Activated naive CD4-positive, alpha-beta T cell treated with anti-CD3 and anti-CD28 coated beads for 36 hours (primary cell): Measurements from ENCODE around the gene PTGS1. TPM values are rescaled to one million over a fixed set of nuclear protein-coding genes. Genes with fewer than 3 reads are reported as not detected.

Experiments
- CTCF ChIA-PET: fragments of 350-600 bp; sonication (Branson Sonifier 250); formaldehyde crosslinking; loops from one replicate; lab custom pipeline; 2021; ENCODE audit warnings: antibody characterized with exemption; lab: Charles Lee
- DNase-seq: peaks from one replicate; pipeline ENCODE4 v3.0.0-alpha.2; 2020
- H3K27ac Mint-ChIP-seq: one replicate; pipeline ENCODE4 v1.8.0; 2021; ENCODE audit warnings: mild to moderate bottlenecking, mixed read lengths
- H3K27me3 Mint-ChIP-seq: one replicate; pipeline ENCODE4 v1.8.0; 2021; ENCODE audit warnings: low read depth, mixed read lengths
- H3K36me3 Mint-ChIP-seq: one replicate; pipeline ENCODE4 v1.8.0; 2021; ENCODE audit warnings: low read depth, mixed read lengths
- H3K4me1 Mint-ChIP-seq: one replicate; pipeline ENCODE4 v1.8.0; 2021; ENCODE audit warnings: low read depth, mixed read lengths
- H3K4me3 Mint-ChIP-seq: one replicate; pipeline ENCODE4 v1.8.0; 2021; ENCODE audit warnings: mild to moderate bottlenecking, moderate library complexity, mixed read lengths
- H3K9me3 Mint-ChIP-seq: one replicate; pipeline ENCODE4 v1.8.0; 2021; ENCODE audit warnings: mixed read lengths
- intact Hi-C: fragments of 100-400 bp; cut with micrococcal nuclease; formaldehyde crosslinking; loops from one replicate; pipeline ENCODE4 v1.15.1; 2023
- total RNA-seq, 2 experiments: library from RNA; stranded (reverse); gene quantifications; one replicate each; pipeline ENCODE4 v1.2.3, GENCODE V29; 2021

The PTGS1 gene
- total RNA-seq, 2 experiments from 2014 or later, result not detected

GRCh38 chr9:122336189-122336588 lies 34.6 kb upstream of the PTGS1 start:
- no peaks in the 10 kb centered on the region for H3K27me3 Mint-ChIP-seq
- no peaks in the 10 kb centered on the region for H3K36me3 Mint-ChIP-seq

GRCh38 chr9:122336866-122337555 lies 33.8 kb upstream of the PTGS1 start:
- Mint-ChIP-seq H3K27me3 (no peaks in the 10 kb centered on the region), H3K4me3 (no peak overlapping the region), H3K36me3 (no peaks in the 10 kb centered on the region), H3K27ac (no peak overlapping the region), H3K9me3 (no peaks in the 10 kb centered on the region), H3K4me1 (no peaks in the 10 kb centered on the region)
- intact Hi-C loops, result no loop called here
- CTCF ChIA-PET, result interaction anchor here (1.0 kb wide), 1 partner anchor 13 kb away, joined by 5 read pairs; no protein-coding TSS in a partner anchor
- DNase-seq, result no peak

More at GRCh38 chr9:122336189-122336588, 34.6 kb upstream of the PTGS1 start:
- Mint-ChIP-seq H3K27ac (no peak overlapping the region), H3K4me1 (no peaks in the 10 kb centered on the region), H3K9me3 (no peaks in the 10 kb centered on the region), H3K4me3 (no peak overlapping the region)
- intact Hi-C loops, result no loop called here
- CTCF ChIA-PET, result interaction anchor here (0.8 to 1.0 kb wide), 2 partner anchors 14 to 211 kb away, joined by 3 to 5 read pairs; no protein-coding TSS in a partner anchor
- DNase-seq, result no peak

- Mint-ChIP-seq H3K4me3 (no peak overlapping the region), H3K4me1 (no peaks in the 10 kb centered on the region), H3K36me3 (no peaks in the 10 kb centered on the region), H3K27me3 (no peaks in the 10 kb centered on the region), H3K9me3 (no peaks in the 10 kb centered on the region), H3K27ac (no peak overlapping the region)
- intact Hi-C loops, result no loop called here
- CTCF ChIA-PET, result no interaction called here
- no peak for DNase-seq
These were observed 33.3 kb upstream of the PTGS1 start for GRCh38 chr9:122337556-122337929.

GRCh38 chr9:122338536-122338935 lies 32.3 kb upstream of the PTGS1 start:
- no peak for DNase-seq
- Mint-ChIP-seq H3K27ac (no peak overlapping the region), H3K4me1 (no peaks in the 10 kb centered on the region), H3K4me3 (no peak overlapping the region), H3K36me3 (no peaks in the 10 kb centered on the region), H3K9me3 (no peaks in the 10 kb centered on the region), H3K27me3 (no peaks in the 10 kb centered on the region)
- intact Hi-C loops, result no loop called here
- CTCF ChIA-PET, result interaction anchor here (1.0 kb wide), 1 partner anchor 13 kb away, joined by 3 read pairs; no protein-coding TSS in a partner anchor

GRCh38 chr9:122338994-122339393 lies 31.8 kb upstream of the PTGS1 start:
- Mint-ChIP-seq H3K9me3 (no peaks in the 10 kb centered on the region), H3K4me1 (no peaks in the 10 kb centered on the region), H3K27ac (no peak overlapping the region), H3K4me3 (no peak overlapping the region), H3K36me3 (no peaks in the 10 kb centered on the region), H3K27me3 (peaks cover 4% of the 10 kb centered on the region)
- CTCF ChIA-PET, result interaction anchor here (1.0 kb wide), 1 partner anchor 12 kb away, joined by 3 read pairs; no protein-coding TSS in a partner anchor
- DNase-seq, result no peak
- intact Hi-C loops, result no loop called here

- CTCF ChIA-PET, result interaction anchor here (1.0 kb wide), 1 partner anchor 11 kb away, joined by 3 read pairs; no protein-coding TSS in a partner anchor
- Mint-ChIP-seq H3K27ac (no peak overlapping the region), H3K4me3 (no peak overlapping the region), H3K4me1 (no peaks in the 10 kb centered on the region), H3K36me3 (no peaks in the 10 kb centered on the region), H3K27me3 (peaks cover 5% of the 10 kb centered on the region), H3K9me3 (no peaks in the 10 kb centered on the region)
- intact Hi-C loops, result no loop called here
- DNase-seq, result no peak
These were observed 31.2 kb upstream of the PTGS1 start for GRCh38 chr9:122339579-122339978.

GRCh38 chr9:122340161-122340560 lies 30.7 kb upstream of the PTGS1 start:
- Mint-ChIP-seq H3K27me3 (peaks cover 6% of the 10 kb centered on the region), H3K4me3 (no peak overlapping the region), H3K36me3 (no peaks in the 10 kb centered on the region), H3K27ac (no peak overlapping the region), H3K4me1 (no peaks in the 10 kb centered on the region), H3K9me3 (no peaks in the 10 kb centered on the region)
- intact Hi-C loops, result loop anchor here (10.0 kb wide), 1 partner anchor 475 kb away; no protein-coding TSS in a partner anchor
- CTCF ChIA-PET, result interaction anchor here (0.8 kb wide), 1 partner anchor 10 kb away, joined by 5 read pairs; no protein-coding TSS in a partner anchor
- DNase-seq, result no peak

GRCh38 chr9:122342323-122343050 lies 28.3 kb upstream of the PTGS1 start:
- CTCF ChIA-PET, result no interaction called here
- H3K9me3 Mint-ChIP-seq, result no peaks in the 10 kb centered on the region
- H3K4me1 Mint-ChIP-seq, result peaks cover 2% of the 10 kb centered on the region
- H3K27ac Mint-ChIP-seq, result no peak overlapping the region
- H3K36me3 Mint-ChIP-seq, result no peaks in the 10 kb centered on the region
- peaks cover 14% of the 10 kb centered on the region for H3K27me3 Mint-ChIP-seq
- DNase-seq, result no peak
- intact Hi-C loops, result loop anchor here (10.0 kb wide), 1 partner anchor 472 kb away; no protein-coding TSS in a partner anchor
- no peak overlapping the region for H3K4me3 Mint-ChIP-seq

- intact Hi-C loops, result loop anchor here (1.0 to 10.0 kb wide), 2 partner anchors 81 to 468 kb away; no protein-coding TSS in a partner anchor
These were observed 24.1 kb upstream of the PTGS1 start for GRCh38 chr9:122346478-122347347.

GRCh38 chr9:122347348-122348287 lies 23.2 kb upstream of the PTGS1 start:
- H3K27ac Mint-ChIP-seq, result no peak overlapping the region
- peak overlapping the region; percentile 63 for H3K4me3 Mint-ChIP-seq
- peak; percentile 25 for DNase-seq
- H3K36me3 Mint-ChIP-seq, result no peaks in the 10 kb centered on the region
- intact Hi-C loops, result loop anchor here (10.0 kb wide), 1 partner anchor 467 kb away; no protein-coding TSS in a partner anchor
- CTCF ChIA-PET, result interaction anchor here (0.6 to 2.1 kb wide), 5 partner anchors 220 to 808 kb away, joined by 3 to 14 read pairs (median 3); no protein-coding TSS in a partner anchor
- no peaks in the 10 kb centered on the region for H3K9me3 Mint-ChIP-seq
- peaks cover 2% of the 10 kb centered on the region for H3K4me1 Mint-ChIP-seq
- peaks cover 40% of the 10 kb centered on the region for H3K27me3 Mint-ChIP-seq

More at GRCh38 chr9:122346478-122347347, 24.1 kb upstream of the PTGS1 start:
- Mint-ChIP-seq H3K27ac (no peak overlapping the region), H3K4me1 (peaks cover 2% of the 10 kb centered on the region), H3K9me3 (no peaks in the 10 kb centered on the region), H3K4me3 (peak overlapping the region; percentile 63), H3K27me3 (peaks cover 40% of the 10 kb centered on the region), H3K36me3 (no peaks in the 10 kb centered on the region)
- DNase-seq, result no peak
- CTCF ChIA-PET, result interaction anchor here (0.8 to 3.0 kb wide), 6 partner anchors 219 to 248 kb away, joined by 3 to 16 read pairs (median 8); no protein-coding TSS in a partner anchor
